GM18861 (cell line): Measurements from ENCODE around the gene APOBEC3H.

Source experiments
- ATAC-seq: cut with Tn5 transposase; IDR thresholded peaks from one replicate; pipeline ENCODE4 v1.9.1; 2021; ENCODE audit not compliant: unreplicated experiment

The APOBEC3H gene

DNA sequence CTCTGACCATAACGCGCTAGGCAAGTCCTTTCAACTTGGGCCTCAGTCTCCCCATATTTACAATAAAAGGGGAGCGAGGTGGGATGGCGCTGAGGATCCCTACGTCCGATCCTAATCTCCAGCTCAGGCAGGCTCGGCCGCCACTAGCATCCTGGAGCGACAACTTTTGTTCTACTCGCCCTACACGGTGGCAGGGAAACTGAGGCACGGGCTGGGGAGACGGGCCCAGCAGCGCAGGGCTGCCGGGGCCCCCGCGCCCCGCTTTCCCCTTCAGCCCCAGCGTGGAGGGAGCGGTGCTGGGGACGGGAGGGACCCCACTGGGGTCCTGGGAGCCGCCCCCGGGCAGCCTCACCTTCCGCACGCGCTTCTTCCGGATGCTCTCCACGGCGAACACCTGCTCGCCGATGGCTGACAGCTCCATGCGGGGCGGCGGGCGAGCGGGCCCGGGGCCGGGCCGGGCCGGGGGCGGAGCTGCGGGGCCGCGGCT is 55.0 kb downstream of the APOBEC3H start:
- ATAC-seq: no peak

DNA sequence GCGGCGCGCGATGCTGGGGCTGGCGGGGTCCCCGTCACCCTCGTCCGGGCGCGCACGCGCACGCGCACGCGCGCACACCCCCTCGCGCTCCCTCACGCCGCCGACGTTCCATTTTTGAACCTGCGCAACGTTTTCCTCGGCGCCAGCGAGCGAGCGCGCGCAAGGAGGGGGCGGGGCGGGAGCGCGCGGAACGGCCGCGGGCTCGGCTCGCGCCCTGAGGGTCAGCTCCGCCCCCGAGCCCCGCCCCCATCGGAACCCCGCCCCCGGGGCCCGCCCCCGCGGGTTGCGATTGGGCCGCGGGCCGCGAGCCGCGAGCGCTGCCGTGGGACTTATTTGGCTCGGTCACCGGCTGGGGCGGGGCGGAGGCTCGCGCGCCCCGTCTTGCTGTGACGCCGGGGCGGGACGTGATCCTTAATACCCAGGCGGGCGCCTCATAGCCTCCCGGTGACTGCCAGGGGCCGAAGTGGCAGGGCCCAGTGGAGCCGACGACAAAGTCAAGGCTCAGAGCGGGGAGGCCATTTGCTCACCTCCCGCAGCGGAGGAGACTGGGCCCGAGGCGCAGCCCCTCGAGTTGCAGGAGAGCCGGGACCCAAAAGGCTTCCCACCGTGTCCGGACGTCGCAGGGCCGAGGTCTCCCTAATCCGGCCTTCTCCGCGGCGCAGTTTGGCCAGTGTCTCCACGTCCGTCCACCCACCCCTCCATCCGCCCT is 55.6 kb downstream of the APOBEC3H start, which contains the start of gene CBX7:
Gene CBX7 (minus strand): TSS at position 170 of the 709 bp plus-strand sequence. CDS start 236 bp downstream, outside the sequence.
- peak; percentile 52 for ATAC-seq

DNA sequence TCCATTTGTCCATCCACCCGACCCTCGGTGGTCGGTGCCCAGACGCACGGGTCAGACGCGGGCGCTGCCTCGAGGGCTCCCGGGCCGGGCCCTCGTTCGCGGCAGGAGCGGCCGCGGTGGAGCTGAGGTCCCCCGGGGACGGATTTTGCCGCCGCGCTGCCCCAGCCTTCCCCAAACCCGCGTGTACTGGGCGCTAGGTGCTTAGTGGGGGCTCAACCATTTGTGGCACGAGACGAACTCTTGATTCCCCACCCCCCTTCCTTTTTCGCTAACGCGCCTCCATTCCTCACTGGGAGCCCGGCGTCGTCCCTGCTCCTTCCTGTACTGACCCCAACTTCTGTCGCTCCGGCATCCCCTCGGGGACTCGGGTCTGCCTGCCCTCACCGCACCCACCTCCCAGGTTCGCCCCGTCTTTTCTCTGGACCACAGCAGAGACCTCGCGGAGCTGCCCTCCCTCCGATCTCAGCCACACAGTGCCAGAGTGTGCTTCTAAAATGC is 56.2 kb downstream of the APOBEC3H start:
- no peak for ATAC-seq
